GM12865 (cell line): Measurements from ENCODE around the gene FRG2.

ENCODE experiments used
- DNase-seq: peaks from one replicate; pipeline ENCODE4 v3.0.0; 2010; ENCODE audit warnings: low read depth
- H3K4me3 ChIP-seq: 2 replicates; pipeline ENCODE4 v1.5.1; 2011; ENCODE audit warnings: mild to moderate bottlenecking, low read depth, low read length, control low read depth
- TF ChIP-seq, protein P1 (sequence below): IDR thresholded peaks from 2 replicates; pipeline ENCODE4 v1.5.1; 2011; ENCODE audit warnings: low read length, control low read depth, low read depth, inconsistent platforms; ENCODE audit not compliant: insufficient read depth; ENCODE audit errors: missing control alignments

The FRG2 gene

DNA sequence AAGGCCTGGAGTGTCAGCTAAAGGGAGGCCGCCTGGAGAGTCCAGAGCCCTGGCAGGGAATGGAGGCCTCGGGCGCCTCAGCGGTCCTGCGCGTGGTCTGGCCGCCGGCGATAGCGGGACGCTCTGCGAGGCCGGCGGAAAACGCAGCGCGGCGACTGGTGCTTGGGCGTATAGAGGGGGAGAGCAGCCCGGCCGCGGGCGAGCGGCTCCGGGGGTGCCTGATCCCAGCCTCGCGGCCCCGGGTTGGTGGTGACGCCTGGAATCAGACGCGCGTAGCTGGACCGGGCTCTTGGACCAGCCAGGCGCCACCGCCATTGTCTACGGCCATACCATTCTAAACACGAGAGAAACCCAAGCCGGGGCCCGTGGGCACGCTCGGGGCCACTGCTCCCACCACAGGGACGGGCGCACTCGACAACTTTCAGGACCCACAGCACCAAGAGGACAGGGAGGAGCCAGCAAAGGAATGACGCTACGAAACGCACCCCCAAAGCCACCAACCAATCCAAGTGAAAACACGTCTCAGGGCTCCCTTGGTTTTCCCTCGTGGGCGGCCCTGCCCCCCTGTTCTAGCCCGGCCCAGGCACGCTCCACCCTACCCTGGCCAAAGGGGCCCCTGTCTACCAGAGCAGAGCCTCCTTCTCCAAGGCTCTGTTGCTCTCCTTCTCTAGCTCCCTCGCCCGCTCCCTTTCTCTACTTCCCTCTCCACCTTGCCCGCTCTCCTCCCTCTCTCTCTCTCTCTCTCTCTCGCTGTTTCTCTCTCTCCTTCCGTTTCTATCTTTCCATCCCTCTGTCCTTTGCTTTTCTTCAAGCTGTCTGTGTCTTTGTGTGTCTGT lies 7.8 kb downstream of the FRG2 start:
- TF ChIP-seq, protein P1, sequence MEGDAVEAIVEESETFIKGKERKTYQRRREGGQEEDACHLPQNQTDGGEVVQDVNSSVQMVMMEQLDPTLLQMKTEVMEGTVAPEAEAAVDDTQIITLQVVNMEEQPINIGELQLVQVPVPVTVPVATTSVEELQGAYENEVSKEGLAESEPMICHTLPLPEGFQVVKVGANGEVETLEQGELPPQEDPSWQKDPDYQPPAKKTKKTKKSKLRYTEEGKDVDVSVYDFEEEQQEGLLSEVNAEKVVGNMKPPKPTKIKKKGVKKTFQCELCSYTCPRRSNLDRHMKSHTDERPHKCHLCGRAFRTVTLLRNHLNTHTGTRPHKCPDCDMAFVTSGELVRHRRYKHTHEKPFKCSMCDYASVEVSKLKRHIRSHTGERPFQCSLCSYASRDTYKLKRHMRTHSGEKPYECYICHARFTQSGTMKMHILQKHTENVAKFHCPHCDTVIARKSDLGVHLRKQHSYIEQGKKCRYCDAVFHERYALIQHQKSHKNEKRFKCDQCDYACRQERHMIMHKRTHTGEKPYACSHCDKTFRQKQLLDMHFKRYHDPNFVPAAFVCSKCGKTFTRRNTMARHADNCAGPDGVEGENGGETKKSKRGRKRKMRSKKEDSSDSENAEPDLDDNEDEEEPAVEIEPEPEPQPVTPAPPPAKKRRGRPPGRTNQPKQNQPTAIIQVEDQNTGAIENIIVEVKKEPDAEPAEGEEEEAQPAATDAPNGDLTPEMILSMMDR, result no peak
- DNase-seq, result no peak
- no peak overlapping the region for H3K4me3 ChIP-seq

GRCh38 chr4:190018201-190018920 lies 8.7 kb downstream of the FRG2 start:
- no peak overlapping the region for H3K4me3 ChIP-seq
- TF ChIP-seq, protein P1, result no peak
- DNase-seq, result no peak

DNA sequence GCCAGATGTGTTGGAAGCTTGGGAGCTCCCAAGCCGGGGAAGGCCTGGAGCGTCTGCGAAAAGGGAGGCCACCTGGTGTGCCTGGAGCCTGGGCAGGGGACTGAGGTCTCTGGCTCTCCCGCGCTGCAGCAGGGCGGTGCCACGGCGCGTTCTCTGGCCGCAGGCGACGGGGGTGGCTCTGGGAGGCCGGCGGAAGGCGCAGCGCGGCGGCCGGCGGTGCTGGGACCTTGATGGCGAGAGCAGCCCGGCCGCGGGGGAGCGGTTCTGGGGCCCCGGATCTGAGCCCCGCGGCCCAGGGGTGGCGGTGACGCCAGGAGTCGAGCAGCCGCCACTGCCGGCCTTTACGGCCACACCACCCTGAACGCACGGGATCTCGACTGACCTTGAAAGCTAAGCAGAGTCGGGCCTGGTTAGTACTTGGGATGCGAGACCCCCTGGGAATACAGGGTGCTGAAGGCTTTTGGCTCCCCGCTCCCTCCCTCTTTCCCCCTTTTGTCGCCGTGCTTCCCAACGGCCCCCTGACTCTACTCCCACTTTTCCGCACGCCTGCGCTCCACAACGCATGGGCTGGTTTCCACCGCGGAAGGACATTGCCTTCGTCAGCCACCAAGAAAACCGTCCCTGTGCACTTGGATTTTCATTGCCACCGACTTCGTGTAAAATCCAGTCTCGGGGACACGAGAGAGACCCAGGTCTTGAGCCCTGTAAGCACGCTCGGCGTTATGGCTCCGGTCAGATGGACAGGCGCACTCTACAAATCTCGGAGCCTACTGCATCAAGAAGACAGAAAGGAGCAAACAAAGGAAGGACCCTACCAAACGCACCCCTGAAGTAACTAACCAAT lies 9.5 kb downstream of the FRG2 start:
- H3K4me3 ChIP-seq, result no peak overlapping the region
- DNase-seq, result no peak
- TF ChIP-seq, protein P1, result no peak

- no peak overlapping the region for H3K4me3 ChIP-seq
- TF ChIP-seq, protein P1, result no peak
- DNase-seq, result no peak
These were observed 10.4 kb downstream of the FRG2 start for GRCh38 chr4:190016369-190017289.

DNA sequence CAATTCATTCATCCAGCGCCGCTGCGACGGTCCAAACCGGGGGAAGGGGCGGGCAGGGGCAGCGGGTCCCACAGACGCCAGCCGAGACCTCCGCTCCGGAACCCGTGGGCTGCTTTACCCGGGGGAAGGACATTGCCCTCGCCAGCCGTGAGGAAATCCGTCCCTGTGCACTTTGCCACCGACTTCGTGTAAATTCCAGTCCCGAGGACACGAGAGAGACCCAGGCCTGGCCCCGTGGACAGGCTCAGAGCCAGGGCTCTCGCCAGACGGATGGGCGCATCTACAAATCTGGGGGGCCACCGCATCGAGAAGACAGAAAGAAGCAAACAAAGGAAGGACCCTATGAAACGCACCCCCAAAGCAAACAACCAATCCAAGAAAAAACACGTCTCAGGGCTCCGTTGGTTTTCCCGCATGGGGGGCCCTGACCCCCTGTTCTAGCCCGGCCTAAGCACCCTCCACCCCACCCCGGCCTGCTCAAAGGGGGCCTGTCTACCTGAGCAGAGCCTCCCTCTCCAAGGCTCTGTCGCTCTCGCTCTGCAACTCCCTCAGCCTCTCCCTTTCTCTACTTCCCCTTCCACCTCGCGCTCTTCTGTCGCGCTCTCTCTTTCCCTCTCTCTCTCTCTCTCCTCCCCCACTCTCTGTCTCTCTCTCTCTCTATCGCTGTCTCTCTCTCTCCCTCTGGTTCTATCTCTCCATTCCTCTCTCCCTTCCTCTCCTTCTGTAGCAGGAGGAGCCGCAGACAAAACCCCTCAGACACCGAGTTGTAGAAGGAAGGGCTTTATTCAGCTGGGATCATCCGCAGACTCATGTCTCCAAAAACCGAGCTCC lies 11.3 kb downstream of the FRG2 start:
- no peak overlapping the region for H3K4me3 ChIP-seq

More for the DNA sequence above, 11.3 kb downstream of the FRG2 start:
- no peak for DNase-seq
- TF ChIP-seq, protein P1, result no peak
